Osteocyte (in vitro differentiated cells): Measurements from ENCODE around the gene ACOT7. TPM values are rescaled to one million over a fixed set of nuclear protein-coding genes. Genes with fewer than 3 reads are reported as not detected.

Source experiments
- DNase-seq: peaks from one replicate; pipeline ENCODE4 v3.0.0; 2021; ENCODE audit warnings: mixed read lengths; ENCODE audit not compliant: unreplicated experiment; ENCODE audit errors: extremely low spot score
- H3K27ac Mint-ChIP-seq: one replicate; pipeline ENCODE4 v1.8.0; 2021; ENCODE audit warnings: mild to moderate bottlenecking, mixed read lengths; ENCODE audit not compliant: unreplicated experiment
- H3K27me3 Mint-ChIP-seq: one replicate; pipeline ENCODE4 v1.8.0; 2021; ENCODE audit warnings: mixed read lengths; ENCODE audit not compliant: unreplicated experiment
- H3K36me3 Mint-ChIP-seq: one replicate; pipeline ENCODE4 v1.8.0; 2021; ENCODE audit warnings: mixed read lengths; ENCODE audit not compliant: unreplicated experiment
- H3K4me1 Mint-ChIP-seq: one replicate; pipeline ENCODE4 v1.8.0; 2021; ENCODE audit warnings: mixed read lengths; ENCODE audit not compliant: unreplicated experiment
- H3K4me3 Mint-ChIP-seq: one replicate; pipeline ENCODE4 v1.8.0; 2021; ENCODE audit warnings: mild to moderate bottlenecking, moderate library complexity, mixed read lengths; ENCODE audit not compliant: unreplicated experiment
- H3K9me3 Mint-ChIP-seq: one replicate; pipeline ENCODE4 v1.8.0; 2021; ENCODE audit warnings: mixed read lengths; ENCODE audit not compliant: unreplicated experiment
- CTCF ChIP-seq: fragments of 200-600 bp; sonication (generic); IDR thresholded peaks from 2 replicates; pipeline ENCODE4 v1.5.0; 2021; ENCODE audit warnings: antibody characterized with exemption, mild to moderate bottlenecking, moderate library complexity
- total RNA-seq: library from RNA; stranded (reverse); gene quantifications from 2 replicates; pipeline ENCODE4 v1.2.1, GENCODE V29; 2021

The ACOT7 gene
- total RNA-seq, 1 donor from 2014 or later, result 21.8 TPM

DNA sequence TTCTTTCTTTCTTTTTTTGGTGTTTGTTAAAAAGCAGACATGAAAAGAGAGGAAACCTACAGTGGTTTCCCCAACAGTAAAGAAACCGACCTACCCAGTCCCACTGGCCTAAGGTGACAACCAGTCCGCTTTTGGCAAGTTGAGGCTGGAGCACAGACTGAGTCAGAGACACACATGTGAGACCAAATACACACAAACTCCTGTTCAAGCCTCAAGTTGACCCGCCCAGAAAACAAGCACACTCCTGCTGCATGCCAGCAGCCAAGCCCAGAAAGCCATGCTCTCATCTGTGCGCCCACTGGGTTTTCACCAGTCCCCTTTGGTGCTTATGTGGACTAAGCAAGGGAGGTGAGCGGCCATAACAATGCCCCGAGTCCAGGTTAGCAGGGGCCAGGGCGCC is 68.1 kb downstream of the ACOT7 start:
- no peak for DNase-seq
- peaks cover 4% of the 10 kb centered on the region for H3K4me1 Mint-ChIP-seq
- no peaks in the 10 kb centered on the region for H3K27me3 Mint-ChIP-seq
- H3K27ac Mint-ChIP-seq, result no peak overlapping the region
- TF ChIP-seq CTCF, result no peak
- no peaks in the 10 kb centered on the region for H3K9me3 Mint-ChIP-seq
- H3K36me3 Mint-ChIP-seq, result no peaks in the 10 kb centered on the region
- H3K4me3 Mint-ChIP-seq, result no peak overlapping the region

DNA sequence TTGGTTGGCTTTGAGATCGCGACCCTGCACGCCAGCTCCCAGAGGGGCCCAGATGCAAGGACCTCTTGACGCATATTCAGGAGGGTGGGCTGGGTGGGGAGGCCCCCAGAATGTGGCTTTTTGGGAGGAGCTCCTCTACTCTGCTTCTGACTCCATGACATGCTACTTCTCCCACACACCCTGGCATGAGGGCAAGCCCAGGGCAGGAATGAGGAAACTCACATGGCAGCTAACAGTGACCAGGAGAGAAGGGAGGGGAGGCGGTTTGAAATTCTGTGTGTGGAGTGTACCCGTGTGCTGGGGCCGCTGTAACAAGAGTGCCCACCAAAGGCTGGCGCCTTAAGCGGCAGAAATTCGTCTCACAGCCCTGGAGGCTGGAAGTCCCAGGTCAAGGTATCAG is 71.4 kb downstream of the ACOT7 start:
- DNase-seq, result no peak
- H3K27ac Mint-ChIP-seq, result no peak overlapping the region
- H3K9me3 Mint-ChIP-seq, result no peaks in the 10 kb centered on the region
- peaks cover 8% of the 10 kb centered on the region for H3K4me1 Mint-ChIP-seq
- H3K4me3 Mint-ChIP-seq, result no peak overlapping the region
- no peaks in the 10 kb centered on the region for H3K36me3 Mint-ChIP-seq
- TF ChIP-seq CTCF, result no peak
- no peaks in the 10 kb centered on the region for H3K27me3 Mint-ChIP-seq

DNA sequence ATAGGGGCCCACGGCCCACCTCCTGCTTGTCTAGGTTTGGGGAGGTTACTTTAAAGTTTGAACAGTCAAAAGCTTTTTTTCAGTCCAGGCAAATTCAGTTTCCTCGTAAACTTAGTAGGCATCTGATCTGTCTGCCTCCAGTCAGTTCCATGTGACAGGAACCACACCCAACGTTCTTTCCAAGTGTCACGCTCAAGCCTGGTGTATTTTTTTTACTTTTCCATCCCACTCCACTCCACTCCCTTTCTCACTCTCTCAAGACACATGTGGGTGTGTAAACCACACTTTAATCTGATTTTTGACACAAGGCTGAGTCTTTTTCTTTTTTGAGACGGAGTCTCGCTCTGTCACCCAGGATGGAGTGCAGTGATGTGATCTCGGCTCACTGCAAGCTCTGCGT is 72.4 kb downstream of the ACOT7 start:
- H3K9me3 Mint-ChIP-seq, result no peaks in the 10 kb centered on the region
- H3K27me3 Mint-ChIP-seq, result no peaks in the 10 kb centered on the region

DNA sequence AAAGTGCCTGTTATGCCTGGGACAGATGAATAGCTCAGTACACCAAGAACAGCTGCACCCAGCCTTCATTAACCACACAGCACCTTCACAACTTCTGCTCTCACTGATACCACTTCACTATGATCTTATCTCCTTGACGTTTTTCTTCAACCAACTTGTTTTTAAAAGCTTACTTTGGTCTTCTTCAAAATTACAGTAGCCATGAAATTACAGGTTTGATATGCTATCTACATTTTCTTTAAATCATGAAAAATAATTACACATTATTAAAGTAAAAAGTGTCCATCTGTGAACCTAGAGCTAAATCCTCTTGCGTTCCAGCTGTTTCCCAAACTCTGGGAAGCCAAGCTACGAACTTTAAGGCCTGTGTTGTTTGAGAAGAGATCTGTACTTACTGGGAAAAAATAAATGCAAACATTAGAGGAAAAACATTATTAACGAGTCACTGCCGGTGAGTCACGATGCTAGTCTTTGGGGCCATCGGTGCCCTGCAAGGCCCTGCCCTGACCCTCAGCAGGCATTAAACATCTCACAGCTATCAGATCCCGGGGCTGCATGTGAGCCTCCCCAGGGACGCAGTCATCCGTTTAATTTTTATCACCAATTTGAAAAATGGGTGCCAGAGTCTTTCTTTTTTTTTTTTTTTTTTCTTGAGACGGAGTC is 76.3 kb downstream of the ACOT7 start:
- no peaks in the 10 kb centered on the region for H3K9me3 Mint-ChIP-seq
- no peak for TF ChIP-seq CTCF
- H3K27ac Mint-ChIP-seq, result no peak overlapping the region
- H3K4me3 Mint-ChIP-seq, result no peak overlapping the region
- H3K4me1 Mint-ChIP-seq, result peaks cover 12% of the 10 kb centered on the region
- DNase-seq, result no peak
- no peaks in the 10 kb centered on the region for H3K36me3 Mint-ChIP-seq
- H3K27me3 Mint-ChIP-seq, result no peaks in the 10 kb centered on the region

More for the DNA sequence above, 72.4 kb downstream of the ACOT7 start:
- H3K27ac Mint-ChIP-seq, result no peak overlapping the region
- peaks cover 12% of the 10 kb centered on the region for H3K4me1 Mint-ChIP-seq
- H3K4me3 Mint-ChIP-seq, result no peak overlapping the region
- TF ChIP-seq CTCF, result no peak
- no peak for DNase-seq
- H3K36me3 Mint-ChIP-seq, result no peaks in the 10 kb centered on the region

DNA sequence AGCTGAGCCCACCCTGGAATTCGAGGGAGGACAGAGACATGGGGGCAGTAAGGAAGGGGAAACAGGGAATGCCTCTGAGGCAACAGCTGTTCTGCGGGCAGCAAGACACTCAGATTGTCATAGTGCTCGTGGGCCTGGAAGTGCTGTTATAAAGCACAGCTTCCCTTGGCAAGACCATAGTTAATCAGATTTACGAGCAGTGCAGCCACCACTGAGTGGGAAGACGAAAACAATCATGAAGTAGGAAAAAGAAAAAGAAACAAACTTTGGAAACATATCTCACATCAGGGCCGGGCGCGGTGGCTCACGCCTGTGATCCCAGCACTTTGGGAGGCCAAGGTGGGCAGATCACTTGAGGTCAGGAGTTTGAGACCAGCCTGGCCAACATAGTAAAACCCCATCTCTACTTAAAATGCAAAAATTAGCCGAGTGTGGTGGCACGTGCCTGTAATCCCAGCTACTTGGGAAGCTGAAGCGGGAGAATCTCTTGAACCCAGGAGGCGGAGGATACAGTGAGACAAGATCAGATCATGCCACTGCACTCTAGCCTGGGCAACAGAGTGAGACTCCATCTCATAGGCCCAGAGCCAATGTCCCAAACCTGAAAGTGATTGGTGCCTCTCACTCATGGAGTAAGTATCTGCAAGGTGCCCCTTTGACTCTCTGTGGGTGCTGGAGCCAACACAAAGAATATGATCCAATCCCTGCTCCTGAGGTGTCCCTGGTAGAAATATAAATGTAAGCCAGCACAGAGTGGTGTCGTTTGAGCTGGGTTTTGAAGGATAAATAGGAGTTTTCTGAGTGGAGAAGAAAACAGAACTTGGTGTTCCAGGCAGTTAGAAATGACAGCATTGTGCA is 77.1 kb downstream of the ACOT7 start:
- Mint-ChIP-seq H3K4me1 (peaks cover 12% of the 10 kb centered on the region), H3K36me3 (no peaks in the 10 kb centered on the region), H3K27me3 (no peaks in the 10 kb centered on the region), H3K27ac (no peak overlapping the region), H3K4me3 (no peak overlapping the region), H3K9me3 (no peaks in the 10 kb centered on the region)
- no peak for TF ChIP-seq CTCF
- no peak for DNase-seq
